Uterus (tissue), 2 donors: Measurements from ENCODE around the gene IRF9.

Source experiments
- POLR2A ChIP-seq, 2 donors: fragments of 450-650 bp; IDR thresholded peaks; one replicate each; pipeline ENCODE4 v1.6.1; 2016; ENCODE audit warnings: antibody characterized with exemption in 2 of 2, mild to moderate bottlenecking in 1 of 2, moderate library complexity in 1 of 2
- TF ChIP-seq, protein P1 (sequence below), 4 experiments: fragments of 200-600 bp in 2 of 4; fragments of 450-650 bp in 2 of 4; sonication (generic) in 2 of 4; IDR thresholded peaks; one replicate each; pipeline ENCODE4 v1.5.1; 2016 to 2019; ENCODE audit warnings: antibody characterized with exemption in 4 of 4, mild to moderate bottlenecking in 2 of 4, moderate library complexity in 1 of 4

DNA sequence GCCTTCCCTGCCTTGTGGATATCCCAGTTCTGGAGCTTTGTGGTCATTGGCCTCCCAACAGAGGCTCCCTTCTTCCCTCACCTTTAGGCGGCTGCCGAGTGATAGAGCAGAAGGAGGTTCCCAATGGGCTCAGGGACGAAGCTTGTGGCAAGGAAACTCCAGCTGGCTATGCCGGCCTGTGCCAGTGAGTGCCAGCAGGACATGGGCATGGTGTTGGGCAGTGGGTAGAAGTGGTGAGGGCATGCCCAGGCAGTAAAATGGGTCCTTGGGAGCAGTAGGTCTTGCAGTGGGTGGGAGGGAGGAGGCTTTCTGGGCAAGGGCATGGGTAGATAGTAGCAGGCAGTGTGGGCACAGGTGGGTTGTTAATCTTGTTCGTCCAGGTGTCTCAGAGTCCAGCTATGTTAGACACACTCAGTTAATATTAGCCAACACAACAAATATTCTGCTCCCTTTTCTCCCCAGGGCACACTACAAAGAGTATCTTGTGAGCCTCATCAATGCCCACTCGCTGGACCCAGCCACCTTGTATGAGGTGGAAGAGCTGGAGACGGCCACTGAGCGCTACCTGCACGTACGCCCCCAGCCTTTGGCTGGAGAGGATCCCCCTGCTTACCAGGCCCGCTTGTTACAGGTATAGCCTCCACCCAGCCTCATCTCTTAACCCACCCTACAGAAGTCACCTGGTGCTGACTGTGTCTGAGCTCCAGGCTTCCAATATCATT lies 1.1 kb upstream of the IRF9 start:
- TF ChIP-seq, protein P1, sequence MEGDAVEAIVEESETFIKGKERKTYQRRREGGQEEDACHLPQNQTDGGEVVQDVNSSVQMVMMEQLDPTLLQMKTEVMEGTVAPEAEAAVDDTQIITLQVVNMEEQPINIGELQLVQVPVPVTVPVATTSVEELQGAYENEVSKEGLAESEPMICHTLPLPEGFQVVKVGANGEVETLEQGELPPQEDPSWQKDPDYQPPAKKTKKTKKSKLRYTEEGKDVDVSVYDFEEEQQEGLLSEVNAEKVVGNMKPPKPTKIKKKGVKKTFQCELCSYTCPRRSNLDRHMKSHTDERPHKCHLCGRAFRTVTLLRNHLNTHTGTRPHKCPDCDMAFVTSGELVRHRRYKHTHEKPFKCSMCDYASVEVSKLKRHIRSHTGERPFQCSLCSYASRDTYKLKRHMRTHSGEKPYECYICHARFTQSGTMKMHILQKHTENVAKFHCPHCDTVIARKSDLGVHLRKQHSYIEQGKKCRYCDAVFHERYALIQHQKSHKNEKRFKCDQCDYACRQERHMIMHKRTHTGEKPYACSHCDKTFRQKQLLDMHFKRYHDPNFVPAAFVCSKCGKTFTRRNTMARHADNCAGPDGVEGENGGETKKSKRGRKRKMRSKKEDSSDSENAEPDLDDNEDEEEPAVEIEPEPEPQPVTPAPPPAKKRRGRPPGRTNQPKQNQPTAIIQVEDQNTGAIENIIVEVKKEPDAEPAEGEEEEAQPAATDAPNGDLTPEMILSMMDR (IDR thresholded peaks at IDR 0.05) = no peak
- no peak for TF ChIP-seq POLR2A (IDR thresholded peaks at IDR 0.05)
